Hepatocyte (in vitro differentiated cells): ENCODE measurements around the gene DEPP1. TPM values are rescaled to one million over a fixed set of nuclear protein-coding genes. Genes with fewer than 3 reads are reported as not detected.

Experiments used
- DNase-seq: peaks from one replicate; pipeline ENCODE4 v3.0.0-alpha.2; 2016; ENCODE audit warnings: low spot score
- H2AFZ ChIP-seq: fragments of 200-600 bp; sonication (generic); 2 replicates; pipeline ENCODE4 v1.6.0; 2016; ENCODE audit warnings: antibody characterized with exemption, mild to moderate bottlenecking
- H3K27ac ChIP-seq: fragments of 200-600 bp; sonication (generic); 2 replicates; pipeline ENCODE4 v1.5.1; 2016; ENCODE audit warnings: mild to moderate bottlenecking
- H3K27me3 ChIP-seq: fragments of 200-600 bp; sonication (generic); 2 replicates; pipeline ENCODE4 v1.6.1; 2016
- H3K36me3 ChIP-seq: fragments of 200-600 bp; sonication (generic); replicated peaks from 2 replicates; pipeline ENCODE4 v1.5.1; 2016; ENCODE audit warnings: low read depth; ENCODE audit not compliant: insufficient read depth
- H3K4me1 ChIP-seq: fragments of 200-600 bp; sonication (generic); 2 replicates; pipeline ENCODE4 v1.5.1; 2016; ENCODE audit warnings: mild to moderate bottlenecking, moderate library complexity; ENCODE audit not compliant: insufficient read depth
- H3K4me2 ChIP-seq: fragments of 200-600 bp; sonication (generic); 2 replicates; pipeline ENCODE4 v1.6.0; 2016
- H3K4me3 ChIP-seq: fragments of 200-600 bp; sonication (generic); 2 replicates; pipeline ENCODE4 v1.5.1; 2016; ENCODE audit warnings: mild to moderate bottlenecking
- H3K79me2 ChIP-seq: fragments of 200-600 bp; sonication (generic); 2 replicates; pipeline ENCODE4 v1.6.0; 2017; ENCODE audit warnings: mild to moderate bottlenecking
- H3K9me2 ChIP-seq: fragments of 200-600 bp; sonication (generic); replicated peaks from 2 replicates; pipeline ENCODE4 v1.6.0; 2017; ENCODE audit warnings: mild to moderate bottlenecking; ENCODE audit not compliant: insufficient read depth
- H3K9me3 ChIP-seq: fragments of 200-600 bp; sonication (generic); 2 replicates; pipeline ENCODE4 v1.5.1; 2016; ENCODE audit warnings: low read depth, mild to moderate bottlenecking
- H4K20me1 ChIP-seq: fragments of 200-600 bp; sonication (generic); 2 replicates; pipeline ENCODE4 v1.6.0; 2016; ENCODE audit warnings: mild to moderate bottlenecking; ENCODE audit not compliant: insufficient read depth, poor library complexity, severe bottlenecking
- EZH2 ChIP-seq: fragments of 200-600 bp; sonication (generic); IDR thresholded peaks from 2 replicates; pipeline ENCODE4 v1.6.1; 2016; ENCODE audit warnings: antibody characterized with exemption, mild to moderate bottlenecking, borderline replicate concordance
- EZH2phosphoT487 ChIP-seq: fragments of 200-600 bp; sonication (generic); IDR thresholded peaks from one replicate; pipeline ENCODE4 v1.6.1; 2018; ENCODE audit warnings: antibody characterized with exemption, mild to moderate bottlenecking, low read depth, moderate library complexity; ENCODE audit not compliant: unreplicated experiment, severe bottlenecking
- WGBS: methylation state at CpG from one replicate; pipeline ENCODE4 v1.1.6; 2016; ENCODE audit warnings: low lambda C conversion rate; ENCODE audit errors: missing lambda C conversion rate; 5-methylcytosine and 5-hydroxymethylcytosine counted together
- polyA plus RNA-seq: library from polyadenylated mRNA; unstranded; fragments of >200 nt; fragmentation: Nextera tagmentation; extraction: Ambion mirVana; gene quantifications from 2 replicates; pipeline ENCODE4 v1.2.1, GENCODE V29; 2016
- total RNA-seq: library from RNA; depleted of rRNA; stranded (reverse); fragments of >200 nt; gene quantifications from 2 replicates; pipeline ENCODE4 v1.2.3, GENCODE V29; 2014
- TF ChIP-seq, protein P1 (sequence below): fragments of 200-600 bp; sonication (generic); IDR thresholded peaks from 2 replicates; pipeline ENCODE4 v1.5.1; 2016; ENCODE audit warnings: antibody characterized with exemption, mild to moderate bottlenecking; ENCODE audit not compliant: poor library complexity

DEPP1 gene
- total and polyA plus RNA-seq, 2 experiments from 2014 or later: 30.6 to 54.7 TPM

DNA sequence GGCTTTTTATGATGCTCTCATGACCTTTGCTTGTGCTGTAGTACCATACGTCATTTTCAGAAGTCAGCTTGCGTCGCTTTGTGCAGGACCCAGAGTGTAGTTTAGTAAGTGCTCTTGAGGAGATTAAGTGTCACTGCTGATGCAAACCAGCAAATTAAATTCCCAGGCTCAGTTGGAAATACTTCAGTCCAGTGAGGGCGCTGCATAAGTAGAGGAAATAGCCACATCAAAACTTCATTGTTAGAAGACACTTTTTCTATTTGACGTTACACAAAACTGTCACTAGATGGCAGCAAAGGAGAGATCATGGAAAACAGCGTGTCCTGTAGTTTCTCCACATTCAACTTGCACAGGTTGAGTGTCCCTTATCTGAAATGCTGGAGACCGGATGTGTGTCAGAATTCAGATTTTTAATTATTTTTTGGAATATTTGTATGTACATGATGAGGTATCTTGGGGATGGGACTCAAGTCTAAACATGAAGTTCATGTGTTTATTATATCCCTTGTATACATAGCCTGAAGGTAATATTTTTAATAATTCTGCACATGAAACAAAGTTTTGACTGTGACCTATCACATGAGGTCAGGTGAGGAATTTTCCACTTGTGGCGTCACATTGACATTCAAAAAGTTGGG, 30.0 kb upstream of the DEPP1 start:
- Histone ChIP-seq H3K27ac (no peak overlapping the region), H3K36me3 (no peaks in the 10 kb centered on the region), H3K4me1 (peaks cover 3% of the 10 kb centered on the region), H3K79me2 (peaks cover 12% of the 10 kb centered on the region), H3K4me3 (no peak overlapping the region), H3K9me2 (no peaks in the 10 kb centered on the region), H4K20me1 (no peaks in the 10 kb centered on the region), H3K9me3 (no peaks in the 10 kb centered on the region), H3K27me3 (no peaks in the 10 kb centered on the region), H2AFZ (no peak overlapping the region), H3K4me2 (peak overlapping the region; percentile 13)
- TF ChIP-seq, protein P1, sequence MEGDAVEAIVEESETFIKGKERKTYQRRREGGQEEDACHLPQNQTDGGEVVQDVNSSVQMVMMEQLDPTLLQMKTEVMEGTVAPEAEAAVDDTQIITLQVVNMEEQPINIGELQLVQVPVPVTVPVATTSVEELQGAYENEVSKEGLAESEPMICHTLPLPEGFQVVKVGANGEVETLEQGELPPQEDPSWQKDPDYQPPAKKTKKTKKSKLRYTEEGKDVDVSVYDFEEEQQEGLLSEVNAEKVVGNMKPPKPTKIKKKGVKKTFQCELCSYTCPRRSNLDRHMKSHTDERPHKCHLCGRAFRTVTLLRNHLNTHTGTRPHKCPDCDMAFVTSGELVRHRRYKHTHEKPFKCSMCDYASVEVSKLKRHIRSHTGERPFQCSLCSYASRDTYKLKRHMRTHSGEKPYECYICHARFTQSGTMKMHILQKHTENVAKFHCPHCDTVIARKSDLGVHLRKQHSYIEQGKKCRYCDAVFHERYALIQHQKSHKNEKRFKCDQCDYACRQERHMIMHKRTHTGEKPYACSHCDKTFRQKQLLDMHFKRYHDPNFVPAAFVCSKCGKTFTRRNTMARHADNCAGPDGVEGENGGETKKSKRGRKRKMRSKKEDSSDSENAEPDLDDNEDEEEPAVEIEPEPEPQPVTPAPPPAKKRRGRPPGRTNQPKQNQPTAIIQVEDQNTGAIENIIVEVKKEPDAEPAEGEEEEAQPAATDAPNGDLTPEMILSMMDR: peak; percentile 86
- TF ChIP-seq EZH2: no peak
- 7% methylated on average over 8 of the region's 8 CpGs for WGBS
- DNase-seq: peak; percentile 86

DNA sequence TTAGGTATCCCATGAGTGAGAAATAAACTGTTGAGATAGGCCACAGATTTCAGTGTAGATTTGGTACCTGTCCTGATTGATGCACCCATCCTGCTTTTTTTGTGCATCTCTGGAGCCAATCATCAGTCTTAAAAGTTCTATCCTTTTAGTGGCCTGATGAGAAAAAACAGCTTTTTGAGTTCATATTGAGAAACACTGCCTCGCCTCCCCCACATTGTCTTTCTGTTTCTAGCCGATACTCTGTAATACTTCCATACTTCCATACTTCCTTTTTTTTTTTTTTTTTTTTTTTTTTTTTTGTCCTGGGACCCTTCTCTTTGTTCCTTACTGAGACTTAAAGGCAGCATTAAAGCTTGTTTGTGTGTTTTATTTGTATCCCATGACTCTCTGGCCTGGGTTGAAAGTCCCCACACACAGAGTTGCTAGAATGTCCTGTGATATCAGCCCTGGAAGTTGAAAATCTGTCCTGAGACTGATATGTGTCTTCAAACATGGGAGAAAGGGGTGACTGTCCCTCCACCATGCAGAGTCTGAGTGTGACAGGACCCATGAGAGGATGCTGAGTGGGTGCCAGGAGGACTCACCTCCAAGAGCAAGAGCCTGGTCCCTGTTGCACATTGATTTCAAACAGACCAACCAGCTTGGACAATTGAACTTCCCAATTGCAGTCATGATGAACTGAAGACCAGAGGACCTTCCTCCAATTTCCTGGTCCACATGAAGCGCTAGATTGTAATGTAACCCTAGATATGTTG, 27.8 kb upstream of the DEPP1 start:
- H3K4me3 ChIP-seq: no peak overlapping the region
- peaks cover 34% of the 10 kb centered on the region for H3K79me2 ChIP-seq
- H3K9me3 ChIP-seq: no peaks in the 10 kb centered on the region
- no peaks in the 10 kb centered on the region for H4K20me1 ChIP-seq
- no peaks in the 10 kb centered on the region for H3K9me2 ChIP-seq
- peaks cover 15% of the 10 kb centered on the region for H3K4me1 ChIP-seq
- 93% methylated on average over 3 of the region's 3 CpGs for WGBS
- no peaks in the 10 kb centered on the region for H3K27me3 ChIP-seq
- H3K4me2 ChIP-seq: no peak overlapping the region
- no peak overlapping the region for H2AFZ ChIP-seq
- TF ChIP-seq, protein P1: no peak
- TF ChIP-seq EZH2 (no peak), EZH2phosphoT487 (no peak)
- no peak overlapping the region for H3K27ac ChIP-seq
- no peaks in the 10 kb centered on the region for H3K36me3 ChIP-seq
- no peak for DNase-seq

DNA sequence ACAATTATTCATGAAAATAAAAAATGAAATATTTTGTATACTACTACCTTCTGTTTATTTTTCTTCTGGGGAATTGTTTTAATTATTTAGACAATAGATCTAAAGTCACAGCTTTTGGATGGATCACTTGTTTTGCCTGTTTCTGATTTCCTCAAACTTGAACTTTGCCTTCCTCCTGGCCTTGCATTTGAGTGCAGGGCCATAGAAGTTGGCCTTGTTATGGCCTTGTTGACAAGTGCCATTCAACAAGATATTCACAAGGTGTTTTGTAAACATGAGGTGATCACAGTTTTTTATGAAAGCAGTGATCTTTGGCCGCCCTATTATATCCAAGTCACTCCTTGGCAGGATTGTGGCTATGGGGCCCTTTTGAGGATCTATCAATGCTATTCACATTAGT, 26.7 kb upstream of the DEPP1 start:
- no peak overlapping the region for H3K4me2 ChIP-seq
- no peaks in the 10 kb centered on the region for H3K9me3 ChIP-seq
- 95% methylated on average over 1 of the region's 1 CpG for WGBS

More for the DNA sequence above, 26.7 kb upstream of the DEPP1 start:
- H3K9me2 ChIP-seq: no peaks in the 10 kb centered on the region
- no peak overlapping the region for H3K27ac ChIP-seq
- peaks cover 34% of the 10 kb centered on the region for H3K79me2 ChIP-seq
- H3K4me3 ChIP-seq: no peak overlapping the region
- H4K20me1 ChIP-seq: no peaks in the 10 kb centered on the region
- peaks cover 20% of the 10 kb centered on the region for H3K4me1 ChIP-seq
- no peaks in the 10 kb centered on the region for H3K27me3 ChIP-seq
- TF ChIP-seq EZH2phosphoT487: no peak
- no peak for TF ChIP-seq EZH2
- TF ChIP-seq, protein P1: no peak
- H3K36me3 ChIP-seq: no peaks in the 10 kb centered on the region
- DNase-seq: no peak
- no peak overlapping the region for H2AFZ ChIP-seq
